HCT116 (cell line): Measurements from ENCODE around the gene FAM171A2. TPM values are rescaled to one million over a fixed set of nuclear protein-coding genes. Genes with fewer than 3 reads are reported as not detected.

ENCODE experiments used
- ATAC-seq: fragments of 200-7000 bp; cut with Tn5 transposase; 2 replicates; pipeline ENCODE4 v1.9.1; 2020; ENCODE audit warnings: mild to moderate bottlenecking, moderate library complexity
- BruUV-seq: library from RNA; stranded (reverse); fragments of 400-500 nt; replicated peaks from 2 replicates; lab custom pipeline; 2021; lab: Mats Ljungman, UMichigan
- CTCF ChIA-PET: fragments of 300-600 bp; sonication (Branson Sonifier 250); formaldehyde crosslinking; loops from one replicate; lab custom pipeline; 2021; ENCODE audit warnings: antibody characterized with exemption; lab: Charles Lee
- POLR2A ChIA-PET: fragments of 300-600, 350-600 bp; sonication (Branson Sonifier 250); formaldehyde crosslinking; loops from one replicate; lab custom pipeline; 2021; ENCODE audit warnings: antibody characterized with exemption; lab: Charles Lee
- RAD21 ChIA-PET, 2 experiments: fragments of 300-600 bp; sonication (Branson Sonifier 250); formaldehyde crosslinking; loops; one replicate each; lab custom pipeline; 2023; ENCODE audit warnings: low total read pairs in 2 of 2; ENCODE audit not compliant: uncharacterized antibody in 2 of 2, unreplicated experiment in 2 of 2, low non-redundant PET in 1 of 2; lab: Charles Lee
- DNase-seq: peaks from one replicate; pipeline ENCODE4 v3.0.0-alpha.2; 2010; ENCODE audit warnings: low read depth, low spot score
- H2AFZ ChIP-seq: fragments of 200-600 bp; shearing (Covaris generic), sonication (generic); 2 replicates; pipeline ENCODE4 v1.6.1; 2017; ENCODE audit warnings: low read depth, mixed run types, mixed read lengths, antibody characterized with exemption, low read length; ENCODE audit not compliant: poor library complexity, severe bottlenecking
- H3K27ac ChIP-seq: 2 replicates; pipeline ENCODE4 v1.5.1; 2012; ENCODE audit warnings: low read depth, low read length
- H3K27me3 ChIP-seq: fragments of 200-600 bp; sonication (generic); 2 replicates; pipeline ENCODE4 v1.6.1; 2016; ENCODE audit warnings: mixed run types, low read length, mixed read lengths; ENCODE audit not compliant: insufficient read depth
- H3K36me3 ChIP-seq, 2 experiments: fragments of 200-500 bp in 1 of 2; fragments of 200-600 bp in 1 of 2; sonication (Bioruptor generic) in 1 of 2; sonication (generic) in 1 of 2; 2 replicates each; pipeline versions ENCODE4 v1.5.1 to v1.6.1; 2014 to 2016; ENCODE audit warnings: low read length in 2 of 2, inconsistent platforms in 1 of 2, mixed read lengths in 1 of 2, mixed run types in 1 of 2; ENCODE audit not compliant: insufficient read depth in 2 of 2, control insufficient read depth in 1 of 2
- H3K4me1 ChIP-seq, 2 experiments: fragments of 200-600 bp in 1 of 2; sonication (generic) in 1 of 2; 2 replicates each; pipeline versions ENCODE4 v1.5.1 to v1.6.1; 2012 to 2017; ENCODE audit warnings: low read length in 2 of 2, inconsistent platforms in 1 of 2, mild to moderate bottlenecking in 1 of 2, mixed read lengths in 1 of 2, mixed run types in 1 of 2, moderate library complexity in 1 of 2; ENCODE audit not compliant: insufficient read depth in 2 of 2, control insufficient read depth in 1 of 2
- H3K4me2 ChIP-seq: fragments of 200-600 bp; sonication (generic); 2 replicates; pipeline ENCODE4 v1.6.1; 2017; ENCODE audit warnings: mixed run types, low read length, mixed read lengths
- H3K4me3 ChIP-seq, 2 experiments: fragments of 200-600 bp in 1 of 2; sonication (generic) in 1 of 2; replicated peaks in 1 of 2; 2 replicates each; pipeline ENCODE4 v1.5.1; 2011 to 2016; ENCODE audit warnings: low read length in 2 of 2, control low read depth in 1 of 2, low read depth in 1 of 2, mild to moderate bottlenecking in 1 of 2, mixed read lengths in 1 of 2, mixed run types in 1 of 2
- H3K79me2 ChIP-seq: fragments of 200-600 bp; sonication (generic); 2 replicates; pipeline ENCODE4 v1.6.1; 2017; ENCODE audit warnings: mild to moderate bottlenecking, mixed run types, low read length, moderate library complexity, mixed read lengths; ENCODE audit not compliant: insufficient read depth
- H3K9ac ChIP-seq: fragments of 200-600 bp; sonication (generic); 2 replicates; pipeline ENCODE4 v1.6.1; 2016; ENCODE audit warnings: low read length, mixed read lengths
- H3K9me2 ChIP-seq: fragments of 200-600 bp; sonication (generic), shearing (Covaris generic); 2 replicates; pipeline ENCODE4 v1.6.1; 2017; ENCODE audit warnings: mixed run types, mild to moderate bottlenecking, moderate library complexity; ENCODE audit not compliant: insufficient read depth
- H3K9me3 ChIP-seq, 2 experiments: fragments of 200-500 bp in 1 of 2; fragments of 200-600 bp in 1 of 2; sonication (Bioruptor generic) in 1 of 2; sonication (generic) in 1 of 2; 2 replicates each; pipeline ENCODE4 v1.6.1; 2014 to 2017; ENCODE audit warnings: low read length in 2 of 2, mixed read lengths in 2 of 2, inconsistent platforms in 1 of 2, low read depth in 1 of 2, mild to moderate bottlenecking in 1 of 2, mixed run types in 1 of 2, moderate library complexity in 1 of 2; ENCODE audit not compliant: control insufficient read depth in 1 of 2, insufficient read depth in 1 of 2
- H4K20me1 ChIP-seq: fragments of 200-600 bp; sonication (generic), shearing (Covaris generic); 2 replicates; pipeline ENCODE4 v1.6.1; 2017; ENCODE audit warnings: mixed run types, mild to moderate bottlenecking, moderate library complexity; ENCODE audit not compliant: insufficient read depth
- ELF1 ChIP-seq: IDR thresholded peaks from 2 replicates; pipeline ENCODE4 v1.6.1; 2012; ENCODE audit warnings: low read depth, borderline replicate concordance
- JUND ChIP-seq: IDR thresholded peaks from 2 replicates; pipeline ENCODE4 v1.6.1; 2012
- SRF ChIP-seq: IDR thresholded peaks from 2 replicates; pipeline ENCODE4 v1.6.1; 2012; ENCODE audit warnings: low read depth
- TCF7L2 ChIP-seq: IDR thresholded peaks from 2 replicates; pipeline ENCODE4 v1.7.0; 2011; ENCODE audit warnings: borderline replicate concordance, inconsistent platforms; ENCODE audit not compliant: insufficient read depth, insufficient read length; ENCODE audit errors: extremely low read depth
- ZFX ChIP-seq: fragments of 450-650 bp; IDR thresholded peaks from 2 replicates; pipeline ENCODE4 v1.6.1; 2017
- intact Hi-C: fragments of 100-400 bp; cut with micrococcal nuclease; formaldehyde crosslinking; loops from 2 replicates; pipeline ENCODE4 v1.10.0; 2022
- total RNA-seq: library from RNA; stranded (reverse); gene quantifications from one replicate; pipeline ENCODE4 v1.2.1, GENCODE V29; 2021; ENCODE audit not compliant: unreplicated experiment
- TF ChIP-seq, protein P1 (sequence below): IDR thresholded peaks from 2 replicates; pipeline ENCODE4 v1.6.1; 2012

FAM171A2 gene
- total RNA-seq, 1 experiment from 2014 or later = 18.0 TPM

DNA sequence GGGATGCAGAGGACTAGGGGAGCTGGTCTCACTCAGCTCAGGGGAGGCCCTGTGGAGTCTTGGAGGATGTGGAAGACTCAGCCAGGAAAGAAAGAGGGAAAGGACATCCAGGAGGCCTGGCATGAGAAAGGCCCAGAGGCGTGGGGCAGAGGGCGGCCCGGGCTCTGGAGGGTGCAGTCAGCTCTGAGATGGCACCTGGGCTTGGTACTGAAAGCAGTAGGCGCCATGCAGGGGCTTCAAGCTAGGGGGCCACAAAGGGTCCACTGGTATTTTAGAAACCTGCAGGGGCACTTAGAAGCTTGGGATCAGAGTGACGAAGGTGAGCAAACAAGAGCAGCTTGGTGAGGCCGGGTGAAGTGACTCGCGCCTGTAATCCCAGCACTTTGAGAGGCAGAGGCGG is 5.6 kb downstream of the FAM171A2 start:
- Histone ChIP-seq H3K4me3 (no peak overlapping the region), H3K27me3 (no peaks in the 10 kb centered on the region), H3K4me1 (peaks cover 2 to 21% of the 10 kb centered on the region in 2 experiments; a peak in 3 of 4 replicates), H2AFZ (no peak overlapping the region), H3K36me3 (no peaks in the 10 kb centered on the region; a peak in 1 of 4 replicates), H3K9me3 (no peaks in the 10 kb centered on the region), H3K4me2 (no peak overlapping the region), H3K9me2 (no peaks in the 10 kb centered on the region), H3K27ac (no peak overlapping the region), H3K9ac (no peak overlapping the region), H4K20me1 (no peaks in the 10 kb centered on the region), H3K79me2 (no peaks in the 10 kb centered on the region)
- BruUV-seq = no TSS peak
- ChIA-PET RAD21 (no interaction called here), CTCF (interaction anchor here (1.2 kb wide), 1 partner anchor 27 kb away, joined by 4 read pairs; no protein-coding TSS in a partner anchor), POLR2A (interaction anchor here (1.0 kb wide), 1 partner anchor 12 kb away, joined by 3 read pairs; no protein-coding TSS in a partner anchor)
- DNase-seq (no peak), ATAC-seq (no peak)
- intact Hi-C loops = no loop called here
- TF ChIP-seq ZFX = no peak
- TF ChIP-seq JUND = no peak
- no peak for TF ChIP-seq ELF1
- TF ChIP-seq SRF = no peak
- TF ChIP-seq, protein P1, sequence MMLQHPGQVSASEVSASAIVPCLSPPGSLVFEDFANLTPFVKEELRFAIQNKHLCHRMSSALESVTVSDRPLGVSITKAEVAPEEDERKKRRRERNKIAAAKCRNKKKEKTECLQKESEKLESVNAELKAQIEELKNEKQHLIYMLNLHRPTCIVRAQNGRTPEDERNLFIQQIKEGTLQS = no peak

GRCh38 chr17:44356241-44356640 is 7.4 kb downstream of the FAM171A2 start:
- ATAC-seq = no peak
- no peaks in the 10 kb centered on the region for H3K79me2 ChIP-seq
- H3K27me3 ChIP-seq = no peaks in the 10 kb centered on the region
- no peak overlapping the region for H3K27ac ChIP-seq
- H4K20me1 ChIP-seq = no peaks in the 10 kb centered on the region
- BruUV-seq = no TSS peak
- RAD21 ChIA-PET = no interaction called here
- H2AFZ ChIP-seq = no peak overlapping the region
- H3K4me2 ChIP-seq = no peak overlapping the region
- H3K4me1 ChIP-seq = peaks cover 2 to 5% of the 10 kb centered on the region in 2 experiments; a peak in 3 of 4 replicates
- TF ChIP-seq, protein P1 = no peak
- no peak for TF ChIP-seq JUND
- TF ChIP-seq TCF7L2 = no peak
- TF ChIP-seq, all 23 proteins: peak for 0
- peaks cover 0 to under 1% of the 10 kb centered on the region in 2 experiments; a peak in 1 of 4 replicates for H3K36me3 ChIP-seq
- ChIA-PET POLR2A (no interaction called here), CTCF (no interaction called here)
- intact Hi-C loops = no loop called here
- H3K4me3 ChIP-seq = no peak overlapping the region
- no peak overlapping the region for H3K9ac ChIP-seq
- no peaks in the 10 kb centered on the region for H3K9me3 ChIP-seq
- H3K9me2 ChIP-seq = no peaks in the 10 kb centered on the region
- no peak for DNase-seq
